ENCODE measurements around the gene CAPSL.
"Not testable (repeated sequence)": the region's sequence is repeated elsewhere in the genome, so short reads cannot be mapped to it uniquely, and the experiment has no call there.

Gene CAPSL

DNA sequence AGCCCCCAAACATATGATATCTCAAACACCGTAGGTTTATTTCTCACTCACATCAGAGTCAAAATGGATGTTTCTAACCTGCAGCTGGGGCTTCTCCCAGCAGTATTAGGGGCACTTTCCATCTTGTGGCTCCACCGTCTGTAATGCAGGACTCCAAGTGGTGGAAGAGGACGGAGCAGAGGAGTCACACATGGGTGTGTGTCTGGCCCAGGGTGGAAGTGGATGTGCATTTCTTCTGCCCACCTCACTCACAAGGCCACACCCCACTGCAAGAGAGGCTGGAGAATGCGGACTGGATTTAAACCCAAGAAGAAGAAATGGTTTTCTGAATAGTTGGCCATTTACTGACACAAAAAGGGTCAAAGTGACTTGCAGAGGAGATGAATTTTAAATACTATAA is 67.8 kb downstream of the CAPSL start:
- DNase-seq = no peak

DNA sequence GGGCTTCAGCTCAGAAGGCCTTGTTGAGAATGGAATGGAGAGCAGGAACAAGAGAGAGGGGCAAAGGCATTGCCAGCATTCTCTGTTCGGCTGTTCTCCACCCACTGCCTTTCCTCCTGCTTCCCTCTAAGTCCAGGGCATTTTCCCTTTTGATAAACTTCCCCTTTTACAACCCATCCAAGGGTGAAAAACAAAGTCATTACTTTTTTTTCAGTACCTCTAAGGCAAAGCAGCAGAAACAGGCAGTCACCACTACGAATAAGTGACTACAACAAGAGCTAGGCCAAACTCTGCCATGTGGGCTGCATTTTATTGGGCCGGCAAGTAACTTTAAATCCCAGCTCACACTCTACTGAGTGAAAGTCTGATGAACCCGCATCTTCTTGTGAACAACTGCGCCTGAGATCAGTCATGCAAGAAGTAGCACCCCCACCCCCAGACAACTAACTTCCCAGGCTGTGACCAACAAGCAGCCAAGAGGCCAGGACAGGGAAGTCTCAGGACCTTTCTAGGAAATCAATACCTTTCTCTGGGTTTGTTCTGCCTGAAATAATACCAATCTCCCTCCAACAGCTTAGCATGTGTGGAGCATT is 68.6 kb downstream of the CAPSL start:
- DNase-seq = peak; percentile 61 to 68

DNA sequence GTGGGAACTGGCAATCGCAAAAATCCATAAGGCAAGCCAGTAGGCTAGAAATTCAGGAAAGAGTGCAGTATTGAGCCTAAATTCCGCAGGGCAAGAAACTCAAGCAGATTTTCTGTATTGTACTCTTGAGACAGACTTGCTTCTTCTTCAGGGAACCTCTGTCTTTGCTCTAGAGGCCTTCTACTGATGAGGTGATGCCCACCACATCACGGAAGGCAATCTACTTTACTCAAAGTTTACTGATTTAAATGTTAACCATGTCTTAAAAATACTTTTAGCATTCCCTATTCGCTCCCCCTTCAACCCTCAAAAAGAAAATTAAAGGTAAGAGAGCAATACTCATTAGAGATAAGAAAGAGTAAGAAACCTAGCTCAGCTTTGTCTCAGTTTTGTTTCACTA is 70.4 kb downstream of the CAPSL start:
- no peak for DNase-seq

DNA sequence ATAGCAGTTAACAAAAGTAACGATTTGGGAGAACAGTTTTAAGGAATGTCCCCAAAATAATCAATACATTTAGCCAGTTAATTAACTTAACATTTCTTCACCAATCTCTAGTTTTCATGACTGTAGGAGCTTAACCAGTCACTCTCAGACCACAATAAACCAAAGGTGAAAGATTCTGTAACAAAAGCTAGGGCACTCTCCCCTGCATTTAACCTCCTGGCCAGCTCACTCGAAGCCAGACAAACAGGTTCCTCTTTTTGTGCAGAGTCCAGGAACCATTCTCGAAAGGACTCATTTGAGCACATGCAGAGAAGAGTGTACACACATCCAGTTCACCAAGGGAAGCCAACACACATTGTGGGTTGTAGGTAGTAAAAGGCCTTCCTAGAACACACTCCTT is 75.3 kb downstream of the CAPSL start:
- peak in 1 of 2 donors; percentile 54 for DNase-seq

DNA sequence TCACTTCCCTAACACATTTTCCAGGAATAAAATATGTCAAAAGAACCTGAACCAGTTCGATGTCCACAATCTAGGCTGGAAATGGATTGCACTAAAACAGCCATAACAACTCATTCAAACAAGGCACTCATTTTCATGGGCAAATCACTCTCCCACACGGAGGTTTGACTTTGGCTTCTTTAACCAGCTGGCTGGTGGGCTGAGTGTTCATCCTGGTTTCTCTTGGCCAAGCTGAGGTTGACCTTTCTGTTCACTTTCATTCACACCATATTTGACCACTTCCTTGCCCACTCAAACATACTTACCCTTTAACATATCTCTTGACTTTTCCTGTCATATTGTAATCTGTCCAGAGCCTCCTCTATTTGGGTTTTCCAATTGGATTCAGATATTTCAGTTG is 76.3 kb downstream of the CAPSL start:
- DNase-seq = no peak

DNA sequence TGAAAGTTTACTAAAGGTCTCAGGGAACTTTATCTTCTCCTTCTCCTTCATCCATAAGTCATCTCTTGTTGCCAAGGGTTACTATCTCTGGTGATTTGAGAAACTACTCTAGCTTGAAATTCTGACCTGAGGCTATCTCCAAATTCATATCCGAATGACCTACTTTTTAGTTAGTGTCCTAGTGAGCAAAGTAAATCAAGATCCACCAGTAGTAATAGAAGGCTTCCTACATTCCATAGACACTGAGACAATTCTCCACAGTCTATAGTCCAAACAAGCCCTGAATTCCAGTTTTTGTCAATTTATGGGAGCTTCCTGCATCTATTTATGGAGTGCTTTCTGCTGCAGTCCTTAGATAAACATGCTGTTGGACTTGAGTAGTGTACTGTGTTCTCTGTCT is 76.7 kb downstream of the CAPSL start:
- no peak for DNase-seq

DNA sequence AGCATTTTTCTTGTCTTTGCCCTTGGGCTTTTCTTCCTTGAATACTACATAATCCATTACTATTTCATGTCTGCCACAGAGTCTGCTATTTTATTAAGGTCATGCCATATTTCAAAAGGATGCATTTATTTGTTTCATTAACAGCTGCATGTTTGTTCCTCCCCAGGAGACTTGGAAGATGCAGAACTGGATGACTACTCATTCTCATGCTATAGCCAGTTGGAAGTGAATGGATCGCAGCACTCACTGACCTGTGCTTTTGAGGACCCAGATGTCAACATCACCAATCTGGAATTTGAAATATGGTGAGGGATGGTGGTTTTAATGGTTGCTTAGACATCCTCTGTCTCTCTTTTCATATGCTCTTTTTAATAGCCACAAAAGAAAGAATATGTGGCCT is 77.7 kb downstream of the CAPSL start:
- DNase-seq = no peak

DNA sequence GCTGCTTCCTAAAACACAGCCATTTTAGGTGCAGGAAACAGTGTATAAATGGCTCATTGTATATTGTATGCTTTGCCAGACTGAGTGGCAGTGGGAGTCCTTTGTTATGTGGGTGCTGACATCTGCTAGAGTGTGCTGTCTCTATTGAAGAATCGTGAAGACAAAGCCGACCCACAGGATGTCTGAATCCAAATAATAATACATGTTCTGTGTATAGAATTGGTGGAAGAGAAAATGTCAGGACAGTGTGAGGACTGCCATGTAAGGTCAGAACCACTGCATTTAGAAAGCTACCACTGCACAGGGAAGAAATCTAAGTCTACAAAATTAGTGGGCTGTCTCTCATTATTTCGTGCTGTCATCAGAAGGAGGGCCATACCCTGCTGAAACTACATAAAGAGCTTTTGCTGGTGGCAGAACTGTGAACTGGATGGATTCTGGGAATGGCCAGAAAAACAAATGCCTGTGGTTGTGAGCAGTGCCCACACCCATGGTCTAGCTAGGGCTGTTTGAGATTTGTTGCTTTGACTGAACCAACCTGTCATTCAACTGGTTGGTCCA is 79.2 kb downstream of the CAPSL start:
- DNase-seq = no peak

DNA sequence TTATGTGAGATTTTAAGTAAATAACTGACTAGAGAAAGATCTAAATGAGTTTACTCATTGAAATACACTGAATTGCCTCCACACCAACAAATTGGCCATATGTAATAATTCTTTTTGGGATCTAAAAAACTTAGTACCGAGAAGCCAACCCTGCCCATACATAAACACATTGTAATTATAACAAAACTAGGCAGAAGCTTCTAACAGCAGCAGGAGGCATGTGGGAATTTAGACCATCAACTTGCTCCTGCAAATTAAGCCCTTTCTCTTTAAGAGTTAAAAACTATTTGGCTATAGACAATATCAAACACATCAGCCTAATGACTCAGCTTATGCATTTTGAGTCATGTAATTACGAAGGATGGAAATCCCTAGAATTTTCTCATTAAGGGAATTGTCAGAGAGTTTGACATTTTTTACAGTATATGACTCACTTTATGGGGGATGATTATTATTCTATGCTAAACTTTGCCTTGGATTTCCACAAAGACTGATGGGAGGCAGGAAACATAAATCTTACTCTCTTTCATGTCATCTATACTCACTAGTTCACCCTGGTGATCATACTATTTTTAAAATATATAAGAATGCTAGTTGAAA is 80.7 kb downstream of the CAPSL start:
- peak; percentile 88 to 96 for DNase-seq

DNA sequence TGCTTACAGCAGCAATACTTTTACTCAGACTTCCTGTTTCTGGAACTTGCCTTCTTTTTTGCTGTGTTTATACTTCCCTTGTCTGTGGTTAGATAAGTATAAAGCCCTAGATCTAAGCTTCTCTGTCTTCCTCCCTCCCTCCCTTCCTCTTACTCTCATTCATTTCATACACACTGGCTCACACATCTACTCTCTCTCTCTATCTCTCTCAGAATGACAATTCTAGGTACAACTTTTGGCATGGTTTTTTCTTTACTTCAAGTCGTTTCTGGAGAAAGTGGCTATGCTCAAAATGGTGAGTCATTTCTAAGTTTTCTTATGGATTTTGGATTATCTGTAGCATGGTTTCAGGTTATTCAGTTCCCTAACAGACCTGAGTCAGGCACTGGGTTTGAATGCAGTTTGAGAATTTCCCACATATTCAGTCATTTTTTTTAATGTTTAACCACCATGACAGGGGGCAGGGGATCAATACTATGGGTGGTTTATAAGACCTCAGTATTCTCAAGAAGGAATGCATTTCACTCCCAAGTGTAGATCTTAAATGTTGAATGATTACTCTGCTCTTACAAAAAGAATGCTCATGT is 81.6 kb downstream of the CAPSL start, which contains the start of gene IL7R:
TSS of gene IL7R (plus strand) at position 127 of the 587 bp plus-strand sequence. CDS start at position 214, 87 bp downstream.
- peak; percentile 78 to 92 for DNase-seq

DNA sequence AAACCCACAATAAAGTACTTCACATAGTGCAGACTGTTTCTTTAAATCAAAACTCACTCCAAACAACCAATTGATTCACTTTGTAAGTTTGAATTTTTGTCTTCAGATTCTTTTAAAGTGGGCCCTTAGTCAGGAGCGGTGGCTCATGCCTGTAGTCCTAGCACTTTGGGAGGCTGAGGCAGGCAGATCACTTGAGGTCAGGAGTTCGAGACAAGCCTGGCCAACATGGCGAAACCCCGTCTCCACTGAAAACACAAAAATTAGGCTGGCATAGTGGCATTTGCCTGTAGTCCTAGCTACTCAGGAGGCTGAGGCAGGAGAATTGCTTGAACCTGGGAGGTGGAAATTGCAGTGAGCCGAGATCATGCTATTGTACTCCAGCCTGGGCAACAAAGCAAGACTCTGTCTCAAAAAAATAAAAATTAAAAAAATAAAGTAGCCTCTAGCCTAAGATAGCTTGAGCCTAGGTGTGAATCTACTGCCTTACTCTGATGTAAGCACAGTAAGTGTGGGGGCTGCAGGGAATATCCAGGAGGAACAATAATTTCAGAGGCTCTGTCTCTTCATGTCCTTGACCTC is 82.1 kb downstream of the CAPSL start:
- not testable (repeated sequence) for DNase-seq

DNA sequence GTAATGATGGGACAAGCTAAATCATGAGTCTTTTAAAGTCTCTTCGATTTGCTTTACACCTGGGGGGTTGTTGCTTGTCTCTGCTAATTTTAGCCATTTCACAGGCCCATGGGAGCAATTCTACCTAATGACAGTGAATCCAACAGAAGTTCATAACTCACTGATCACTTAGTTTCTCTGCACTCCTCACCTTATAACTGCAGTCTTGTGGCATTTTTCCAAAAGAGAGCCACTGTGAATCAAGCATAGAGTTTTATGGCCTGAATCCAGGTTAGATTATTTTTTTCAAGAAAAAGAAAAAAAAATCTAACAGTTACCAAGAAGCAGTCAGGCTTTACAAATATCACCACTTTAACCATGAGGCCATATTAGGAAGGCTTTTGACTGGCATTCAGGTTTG is 83.2 kb downstream of the CAPSL start:
- no peak for DNase-seq

All from inflammatory macrophage treated with lipopolysaccharide for 1 hour (primary cell).